SU-DHL-6 (cell line): ENCODE results near the gene COL5A1.

ENCODE experiments used
- H2AFZ ChIP-seq: fragments of 200-600 bp; sonication (generic); 2 replicates; pipeline ENCODE4 v1.6.1; 2014; ENCODE audit warnings: low read depth, mild to moderate bottlenecking, moderate library complexity, mixed read lengths, antibody characterized with exemption, low read length; ENCODE audit not compliant: severe bottlenecking
- H3F3A ChIP-seq: fragments of 200-600 bp; shearing (Covaris generic); 2 replicates; pipeline ENCODE4 v1.6.0; 2016; ENCODE audit warnings: antibody characterized with exemption, mild to moderate bottlenecking; ENCODE audit not compliant: insufficient read depth
- H3K27ac ChIP-seq: fragments of 200-600 bp; sonication (generic); 2 replicates; pipeline ENCODE4 v1.5.1; 2016; ENCODE audit warnings: low read depth, mild to moderate bottlenecking, low read length, moderate library complexity, mixed read lengths
- H3K27me3 ChIP-seq: fragments of 200-600 bp; sonication (generic), shearing (Covaris generic); 2 replicates; pipeline ENCODE4 v1.6.0; 2014; ENCODE audit warnings: mild to moderate bottlenecking, low read length
- H3K36me3 ChIP-seq: fragments of 200-600 bp; sonication (generic); 2 replicates; pipeline ENCODE4 v1.6.1; 2014; ENCODE audit warnings: mild to moderate bottlenecking, low read length, mixed read lengths
- H3K4me2 ChIP-seq: fragments of 300-600, 200-600 bp; shearing (Covaris generic), sonication (generic); 2 replicates; pipeline ENCODE4 v1.6.0; 2014; ENCODE audit warnings: low read length, low read depth, mild to moderate bottlenecking; ENCODE audit not compliant: poor library complexity, severe bottlenecking
- H3K4me3 ChIP-seq: fragments of 200-600 bp; sonication (generic); 2 replicates; pipeline ENCODE4 v1.5.1; 2014; ENCODE audit warnings: antibody characterized with exemption, low read length, mild to moderate bottlenecking, mixed read lengths; ENCODE audit not compliant: insufficient read depth, poor library complexity, severe bottlenecking
- H3K79me2 ChIP-seq: fragments of 200-600 bp; sonication (generic); 2 replicates; pipeline ENCODE4 v1.6.1; 2014; ENCODE audit warnings: mild to moderate bottlenecking, low read length, moderate library complexity; ENCODE audit not compliant: insufficient read depth
- H3K9ac ChIP-seq: fragments of 200-600 bp; sonication (generic); 2 replicates; pipeline ENCODE4 v1.7.0; 2014; ENCODE audit warnings: mild to moderate bottlenecking, low read length
- H3K9me2 ChIP-seq: fragments of 200-600 bp; sonication (generic); replicated peaks from 2 replicates; pipeline ENCODE4 v1.6.1; 2014; ENCODE audit warnings: low read length; ENCODE audit not compliant: insufficient read depth
- H3K9me3 ChIP-seq: fragments of 200-600 bp; sonication (generic); 2 replicates; pipeline ENCODE4 v1.6.1; 2014; ENCODE audit warnings: low read length, mixed read lengths; ENCODE audit not compliant: insufficient read depth
- H4K20me1 ChIP-seq: fragments of 200-600 bp; sonication (generic); 2 replicates; pipeline ENCODE4 v1.6.1; 2014; ENCODE audit warnings: low read depth, mild to moderate bottlenecking, antibody characterized with exemption, low read length, moderate library complexity, mixed read lengths
- EZH2phosphoT487 ChIP-seq: fragments of 200-600 bp; sonication (generic), shearing (Covaris generic); conservative IDR thresholded peaks from 2 replicates; pipeline ENCODE4 v1.6.1; 2018; ENCODE audit warnings: mild to moderate bottlenecking, antibody characterized with exemption, low read length, moderate library complexity, mixed read lengths
- TF ChIP-seq, protein P1 (sequence below): fragments of 200-600 bp; sonication (generic); IDR thresholded peaks from one replicate; pipeline ENCODE4 v1.5.1; 2017; ENCODE audit warnings: antibody characterized with exemption, mild to moderate bottlenecking, low read length, moderate library complexity; ENCODE audit not compliant: insufficient read depth, poor library complexity, severe bottlenecking

The COL5A1 gene

DNA sequence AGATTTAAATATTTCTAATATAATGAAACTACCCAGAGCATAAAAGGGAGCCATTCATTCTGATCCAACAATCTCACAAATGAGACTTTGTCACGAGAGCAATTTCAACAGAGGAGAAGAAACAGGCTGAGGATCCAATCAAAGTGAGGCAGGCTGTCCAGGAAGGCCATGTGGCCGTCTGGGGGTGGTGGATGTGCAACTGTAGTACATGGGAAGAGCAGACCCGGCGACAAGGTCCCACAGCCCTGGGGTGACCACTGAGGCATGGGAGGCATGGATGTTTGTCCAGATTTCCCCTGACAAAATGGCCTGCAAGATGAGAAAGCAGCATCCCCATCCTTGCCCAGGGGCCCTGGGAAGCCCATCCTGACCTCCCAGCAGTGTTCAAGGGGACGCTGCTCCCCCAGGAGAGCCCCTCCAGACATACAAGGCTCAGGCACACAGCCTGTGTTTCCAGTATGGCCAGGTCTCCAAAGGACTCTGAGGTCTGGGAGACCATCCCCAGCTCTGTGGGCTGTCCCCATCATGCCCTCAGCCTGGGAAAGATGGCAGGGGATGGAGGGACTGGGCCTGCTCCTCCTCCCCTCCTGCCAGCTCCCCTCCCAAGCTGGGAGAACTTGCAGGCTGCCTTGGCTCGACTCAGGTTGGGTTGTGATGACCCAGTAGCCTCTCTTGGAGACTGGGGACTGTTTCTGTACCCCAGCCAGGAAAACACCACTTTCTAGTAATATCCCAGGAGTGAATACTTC, 211.5 kb downstream of the COL5A1 start:
- Histone ChIP-seq H3K79me2 (no peaks in the 10 kb centered on the region), H3K9me3 (peaks cover 15% of the 10 kb centered on the region; the same call in 1 of the 2 replicates), H4K20me1 (no peaks in the 10 kb centered on the region), H3K4me3 (no peak overlapping the region), H3K36me3 (no peaks in the 10 kb centered on the region), H3K9me2 (no peaks in the 10 kb centered on the region), H2AFZ (no peak overlapping the region), H3K9ac (no peak overlapping the region), H3K4me2 (no peak overlapping the region), H3F3A (no peaks in the 10 kb centered on the region), H3K27ac (no peak overlapping the region), H3K27me3 (no peaks in the 10 kb centered on the region)
- TF ChIP-seq, protein P1, sequence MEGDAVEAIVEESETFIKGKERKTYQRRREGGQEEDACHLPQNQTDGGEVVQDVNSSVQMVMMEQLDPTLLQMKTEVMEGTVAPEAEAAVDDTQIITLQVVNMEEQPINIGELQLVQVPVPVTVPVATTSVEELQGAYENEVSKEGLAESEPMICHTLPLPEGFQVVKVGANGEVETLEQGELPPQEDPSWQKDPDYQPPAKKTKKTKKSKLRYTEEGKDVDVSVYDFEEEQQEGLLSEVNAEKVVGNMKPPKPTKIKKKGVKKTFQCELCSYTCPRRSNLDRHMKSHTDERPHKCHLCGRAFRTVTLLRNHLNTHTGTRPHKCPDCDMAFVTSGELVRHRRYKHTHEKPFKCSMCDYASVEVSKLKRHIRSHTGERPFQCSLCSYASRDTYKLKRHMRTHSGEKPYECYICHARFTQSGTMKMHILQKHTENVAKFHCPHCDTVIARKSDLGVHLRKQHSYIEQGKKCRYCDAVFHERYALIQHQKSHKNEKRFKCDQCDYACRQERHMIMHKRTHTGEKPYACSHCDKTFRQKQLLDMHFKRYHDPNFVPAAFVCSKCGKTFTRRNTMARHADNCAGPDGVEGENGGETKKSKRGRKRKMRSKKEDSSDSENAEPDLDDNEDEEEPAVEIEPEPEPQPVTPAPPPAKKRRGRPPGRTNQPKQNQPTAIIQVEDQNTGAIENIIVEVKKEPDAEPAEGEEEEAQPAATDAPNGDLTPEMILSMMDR = no peak
- TF ChIP-seq EZH2phosphoT487 = no peak

DNA sequence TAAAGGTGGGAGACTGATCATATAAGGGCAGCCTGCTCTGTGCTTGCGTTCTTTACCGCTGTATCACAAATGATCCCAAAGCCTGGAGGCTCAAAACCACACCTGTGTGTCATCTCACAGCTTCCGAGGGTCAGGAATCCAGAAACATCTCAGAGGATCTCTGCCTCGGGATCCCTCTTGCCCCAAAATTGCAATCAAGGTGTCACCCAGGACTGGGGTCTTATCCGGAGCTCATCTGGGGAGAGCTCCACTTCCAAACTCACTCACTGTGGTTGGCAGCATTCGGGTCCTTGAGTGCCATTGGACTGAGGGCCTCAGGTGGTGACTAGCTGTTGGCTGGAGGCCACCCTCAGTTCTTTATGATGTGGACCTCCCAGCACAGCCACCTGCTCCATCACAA, 212.3 kb downstream of the COL5A1 start:
- no peaks in the 10 kb centered on the region for H3K27me3 ChIP-seq
- no peak overlapping the region for H3K4me3 ChIP-seq
- H3F3A ChIP-seq = no peaks in the 10 kb centered on the region
- no peaks in the 10 kb centered on the region for H3K79me2 ChIP-seq
- H3K9me2 ChIP-seq = no peaks in the 10 kb centered on the region
- H3K36me3 ChIP-seq = no peaks in the 10 kb centered on the region
- H3K4me2 ChIP-seq = no peak overlapping the region
- H3K9me3 ChIP-seq = peaks cover 15% of the 10 kb centered on the region; the same call in 1 of the 2 replicates
- H3K9ac ChIP-seq = no peak overlapping the region
- H4K20me1 ChIP-seq = no peaks in the 10 kb centered on the region
- no peak for TF ChIP-seq EZH2phosphoT487
- TF ChIP-seq, protein P1 = no peak
- H2AFZ ChIP-seq = no peak overlapping the region
- H3K27ac ChIP-seq = no peak overlapping the region

DNA sequence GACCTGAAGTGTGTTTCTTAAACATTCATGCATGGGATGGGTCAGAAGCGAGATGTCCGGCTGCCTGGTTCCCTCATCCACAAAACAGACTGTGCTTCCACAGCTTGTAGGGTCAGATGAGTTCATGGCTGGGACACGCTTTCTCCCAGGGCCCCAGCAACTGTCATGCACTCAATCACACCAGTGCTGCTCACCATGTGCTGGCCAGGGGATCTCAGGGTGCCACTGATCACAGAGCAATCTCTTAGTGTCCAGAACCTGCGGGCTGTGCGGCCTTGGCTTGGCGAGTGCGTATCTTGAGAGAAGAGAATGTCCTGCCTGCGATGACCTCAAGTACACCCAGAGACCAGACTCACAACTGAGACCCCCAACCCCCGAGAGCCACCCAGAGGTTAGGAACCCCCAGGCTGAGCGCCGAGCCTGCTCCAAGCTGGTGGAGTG, 213.0 kb downstream of the COL5A1 start:
- Histone ChIP-seq H2AFZ (no peak overlapping the region), H3K4me2 (no peak overlapping the region), H3K4me3 (no peak overlapping the region), H4K20me1 (no peaks in the 10 kb centered on the region), H3F3A (no peaks in the 10 kb centered on the region), H3K27ac (no peak overlapping the region), H3K36me3 (no peaks in the 10 kb centered on the region), H3K9me2 (no peaks in the 10 kb centered on the region), H3K9ac (no peak overlapping the region), H3K27me3 (no peaks in the 10 kb centered on the region), H3K9me3 (peaks cover 15% of the 10 kb centered on the region; the same call in 1 of the 2 replicates), H3K79me2 (no peaks in the 10 kb centered on the region)
- TF ChIP-seq EZH2phosphoT487 = no peak
- TF ChIP-seq, protein P1 = no peak
